HL-60 (cell line): ENCODE measurements around the gene ASB8.
A peak's percentile ranks its signal among the peaks of the same experiment; 100 is the strongest.

Source experiments
- DNase-seq, 2 experiments: peaks; one replicate each; pipeline ENCODE4 v3.0.0-alpha.2; 2010 to 2020; ENCODE audit warnings: low read depth in 1 of 2, low spot score in 1 of 2
- H3K27ac ChIP-seq: fragments of 250-450 bp; sonication (Bioruptor Pico); replicated peaks from 2 replicates; pipeline ENCODE4 v1.5.1; 2020; ENCODE audit warnings: mild to moderate bottlenecking, moderate library complexity
- H3K27me3 ChIP-seq: fragments of 250-450 bp; sonication (Bioruptor Pico); 2 replicates; pipeline ENCODE4 v1.5.1; 2021; ENCODE audit warnings: mild to moderate bottlenecking, moderate library complexity; ENCODE audit not compliant: insufficient read depth, poor library complexity, severe bottlenecking
- H3K4me3 ChIP-seq: replicated peaks from 2 replicates; pipeline ENCODE4 v1.5.1; 2011; ENCODE audit warnings: mild to moderate bottlenecking, control low read depth, low read length; ENCODE audit not compliant: insufficient read depth
- GABPA ChIP-seq: IDR thresholded peaks from 2 replicates; pipeline ENCODE4 v1.6.1; 2012; ENCODE audit warnings: low read depth
- POLR2AphosphoS5 ChIP-seq: IDR thresholded peaks from 2 replicates; pipeline ENCODE4 v1.6.1; 2012; ENCODE audit warnings: low read depth
- SPI1 ChIP-seq: IDR thresholded peaks from 2 replicates; pipeline ENCODE4 v1.6.1; 2012; ENCODE audit warnings: low read depth, mild to moderate bottlenecking, borderline replicate concordance
- microRNA-seq: library from miRNA; unstranded; fragments of <30 nt; microRNA quantifications from one replicate; pipeline ENCODE4, GENCODE V29; 2018
- TF ChIP-seq, protein P1 (sequence below): IDR thresholded peaks from 2 replicates; pipeline ENCODE4 v1.6.1; 2012; ENCODE audit warnings: low read depth; ENCODE audit not compliant: insufficient replicate concordance
- TF ChIP-seq, protein P2 (sequence below): IDR thresholded peaks from one replicate; pipeline ENCODE4 v1.5.1; 2011; ENCODE audit warnings: low read length, control low read depth, inconsistent platforms; ENCODE audit not compliant: insufficient read depth

The ASB8 gene

GRCh38 chr12:48105867-48106680, 51.2 kb downstream of the ASB8 start, which contains the start of gene SENP1:
Gene SENP1 (minus strand): TSS chr12:48106079. CDS start chr12:48101472, 4,607 bp downstream.
- H3K27ac ChIP-seq, result peak within 1 kb of the TSS; percentile 96
- peak; percentile 63 to 86 for DNase-seq
- no peaks in the 10 kb centered on the region for H3K27me3 ChIP-seq
- H3K4me3 ChIP-seq, result peak within 1 kb of the TSS; percentile 91
- TF ChIP-seq SPI1, result peak; percentile 32; the same call in 1 of the 2 replicates
- peak; percentile 69 for TF ChIP-seq POLR2AphosphoS5
- TF ChIP-seq, protein P1, sequence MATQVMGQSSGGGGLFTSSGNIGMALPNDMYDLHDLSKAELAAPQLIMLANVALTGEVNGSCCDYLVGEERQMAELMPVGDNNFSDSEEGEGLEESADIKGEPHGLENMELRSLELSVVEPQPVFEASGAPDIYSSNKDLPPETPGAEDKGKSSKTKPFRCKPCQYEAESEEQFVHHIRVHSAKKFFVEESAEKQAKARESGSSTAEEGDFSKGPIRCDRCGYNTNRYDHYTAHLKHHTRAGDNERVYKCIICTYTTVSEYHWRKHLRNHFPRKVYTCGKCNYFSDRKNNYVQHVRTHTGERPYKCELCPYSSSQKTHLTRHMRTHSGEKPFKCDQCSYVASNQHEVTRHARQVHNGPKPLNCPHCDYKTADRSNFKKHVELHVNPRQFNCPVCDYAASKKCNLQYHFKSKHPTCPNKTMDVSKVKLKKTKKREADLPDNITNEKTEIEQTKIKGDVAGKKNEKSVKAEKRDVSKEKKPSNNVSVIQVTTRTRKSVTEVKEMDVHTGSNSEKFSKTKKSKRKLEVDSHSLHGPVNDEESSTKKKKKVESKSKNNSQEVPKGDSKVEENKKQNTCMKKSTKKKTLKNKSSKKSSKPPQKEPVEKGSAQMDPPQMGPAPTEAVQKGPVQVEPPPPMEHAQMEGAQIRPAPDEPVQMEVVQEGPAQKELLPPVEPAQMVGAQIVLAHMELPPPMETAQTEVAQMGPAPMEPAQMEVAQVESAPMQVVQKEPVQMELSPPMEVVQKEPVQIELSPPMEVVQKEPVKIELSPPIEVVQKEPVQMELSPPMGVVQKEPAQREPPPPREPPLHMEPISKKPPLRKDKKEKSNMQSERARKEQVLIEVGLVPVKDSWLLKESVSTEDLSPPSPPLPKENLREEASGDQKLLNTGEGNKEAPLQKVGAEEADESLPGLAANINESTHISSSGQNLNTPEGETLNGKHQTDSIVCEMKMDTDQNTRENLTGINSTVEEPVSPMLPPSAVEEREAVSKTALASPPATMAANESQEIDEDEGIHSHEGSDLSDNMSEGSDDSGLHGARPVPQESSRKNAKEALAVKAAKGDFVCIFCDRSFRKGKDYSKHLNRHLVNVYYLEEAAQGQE, result no peak
- peak; percentile 94 for TF ChIP-seq GABPA

- Histone ChIP-seq H3K27ac (peak overlapping the region; percentile 96), H3K4me3 (peak overlapping the region; percentile 91), H3K27me3 (no peaks in the 10 kb centered on the region)
- TF ChIP-seq, protein P1, result no peak
- TF ChIP-seq GABPA, result no peak
- TF ChIP-seq POLR2AphosphoS5, result no peak
- TF ChIP-seq SPI1, result no peak
- TF ChIP-seq, protein P2, sequence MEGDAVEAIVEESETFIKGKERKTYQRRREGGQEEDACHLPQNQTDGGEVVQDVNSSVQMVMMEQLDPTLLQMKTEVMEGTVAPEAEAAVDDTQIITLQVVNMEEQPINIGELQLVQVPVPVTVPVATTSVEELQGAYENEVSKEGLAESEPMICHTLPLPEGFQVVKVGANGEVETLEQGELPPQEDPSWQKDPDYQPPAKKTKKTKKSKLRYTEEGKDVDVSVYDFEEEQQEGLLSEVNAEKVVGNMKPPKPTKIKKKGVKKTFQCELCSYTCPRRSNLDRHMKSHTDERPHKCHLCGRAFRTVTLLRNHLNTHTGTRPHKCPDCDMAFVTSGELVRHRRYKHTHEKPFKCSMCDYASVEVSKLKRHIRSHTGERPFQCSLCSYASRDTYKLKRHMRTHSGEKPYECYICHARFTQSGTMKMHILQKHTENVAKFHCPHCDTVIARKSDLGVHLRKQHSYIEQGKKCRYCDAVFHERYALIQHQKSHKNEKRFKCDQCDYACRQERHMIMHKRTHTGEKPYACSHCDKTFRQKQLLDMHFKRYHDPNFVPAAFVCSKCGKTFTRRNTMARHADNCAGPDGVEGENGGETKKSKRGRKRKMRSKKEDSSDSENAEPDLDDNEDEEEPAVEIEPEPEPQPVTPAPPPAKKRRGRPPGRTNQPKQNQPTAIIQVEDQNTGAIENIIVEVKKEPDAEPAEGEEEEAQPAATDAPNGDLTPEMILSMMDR, result no peak
- DNase-seq, result peak in 1 of 2 experiments; percentile 19
These were observed 51.9 kb downstream of the ASB8 start for GRCh38 chr12:48105321-48105866.

DNA sequence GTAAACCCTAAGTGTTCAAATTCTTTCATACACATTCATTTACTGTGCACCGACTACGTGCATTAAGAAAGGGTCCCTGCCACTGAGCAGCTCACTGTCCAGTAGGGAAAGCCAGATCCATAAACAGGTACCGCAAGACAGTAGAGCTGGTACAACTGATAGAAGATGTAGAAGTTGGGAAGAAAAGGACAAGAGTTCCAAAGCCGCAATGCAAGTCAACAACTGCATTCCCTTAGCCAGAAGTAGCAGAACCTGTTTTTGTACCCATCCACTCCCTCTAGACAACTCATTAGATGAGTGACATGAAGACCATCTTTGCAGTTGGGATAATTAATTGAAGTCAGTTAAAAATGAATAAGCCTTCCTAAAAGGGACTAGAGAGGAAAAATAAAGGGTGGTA, 52.8 kb downstream of the ASB8 start:
- DNase-seq, result no peak

More for the DNA sequence above, 52.8 kb downstream of the ASB8 start:
- TF ChIP-seq, protein P1, result no peak
- no peak for TF ChIP-seq POLR2AphosphoS5
- TF ChIP-seq GABPA, result no peak
- TF ChIP-seq, protein P2, result no peak
- TF ChIP-seq SPI1, result no peak
- H3K27me3 ChIP-seq, result no peaks in the 10 kb centered on the region
- H3K4me3 ChIP-seq, result peak overlapping the region; percentile 91
- peak overlapping the region; percentile 96 for H3K27ac ChIP-seq

Small RNA genes lying within 50 kb of the gene (microRNA-seq; reads per million reads assigned to microRNA genes)
- gene MIR6505, result 1.2 reads per million
